ENCODE data around the gene MAEL. TPM values are rescaled to one million over a fixed set of nuclear protein-coding genes. Genes with fewer than 3 reads are reported as not detected.

The MAEL gene
- total and polyA plus RNA-seq, 2 experiments from 2014 or later: 0.76 to 0.95 TPM

DNA sequence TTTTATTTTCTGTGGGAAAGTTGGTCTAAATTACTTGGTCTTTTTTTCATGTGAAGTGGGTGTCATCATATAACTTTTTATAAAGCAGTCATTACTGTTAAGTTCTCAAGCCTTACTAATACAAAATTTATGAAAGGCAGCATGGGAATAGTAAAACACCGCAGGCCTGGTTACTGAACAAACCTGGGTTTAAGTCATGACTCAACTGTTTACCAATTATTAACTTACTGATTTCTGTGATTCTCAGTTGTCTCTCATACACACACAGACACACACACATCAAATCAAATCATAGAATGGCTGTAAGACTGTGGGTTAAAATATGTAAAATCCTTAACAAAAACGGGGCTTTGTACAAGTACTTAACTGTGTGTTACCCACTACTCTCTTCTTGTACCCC is 14.6 kb downstream of the MAEL start (continued):
- TF ChIP-seq, protein P1, sequence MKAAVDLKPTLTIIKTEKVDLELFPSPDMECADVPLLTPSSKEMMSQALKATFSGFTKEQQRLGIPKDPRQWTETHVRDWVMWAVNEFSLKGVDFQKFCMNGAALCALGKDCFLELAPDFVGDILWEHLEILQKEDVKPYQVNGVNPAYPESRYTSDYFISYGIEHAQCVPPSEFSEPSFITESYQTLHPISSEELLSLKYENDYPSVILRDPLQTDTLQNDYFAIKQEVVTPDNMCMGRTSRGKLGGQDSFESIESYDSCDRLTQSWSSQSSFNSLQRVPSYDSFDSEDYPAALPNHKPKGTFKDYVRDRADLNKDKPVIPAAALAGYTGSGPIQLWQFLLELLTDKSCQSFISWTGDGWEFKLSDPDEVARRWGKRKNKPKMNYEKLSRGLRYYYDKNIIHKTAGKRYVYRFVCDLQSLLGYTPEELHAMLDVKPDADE (IDR thresholded peaks at IDR 0.05): no peak
- TF ChIP-seq CREB1 (CRISPR knock-in tag; IDR thresholded peaks at IDR 0.05; ENCODE audit: low read depth) (no peak), NANOG (IDR thresholded peaks at IDR 0.05; ENCODE audit: borderline replicate concordance) (no peak)

DNA sequence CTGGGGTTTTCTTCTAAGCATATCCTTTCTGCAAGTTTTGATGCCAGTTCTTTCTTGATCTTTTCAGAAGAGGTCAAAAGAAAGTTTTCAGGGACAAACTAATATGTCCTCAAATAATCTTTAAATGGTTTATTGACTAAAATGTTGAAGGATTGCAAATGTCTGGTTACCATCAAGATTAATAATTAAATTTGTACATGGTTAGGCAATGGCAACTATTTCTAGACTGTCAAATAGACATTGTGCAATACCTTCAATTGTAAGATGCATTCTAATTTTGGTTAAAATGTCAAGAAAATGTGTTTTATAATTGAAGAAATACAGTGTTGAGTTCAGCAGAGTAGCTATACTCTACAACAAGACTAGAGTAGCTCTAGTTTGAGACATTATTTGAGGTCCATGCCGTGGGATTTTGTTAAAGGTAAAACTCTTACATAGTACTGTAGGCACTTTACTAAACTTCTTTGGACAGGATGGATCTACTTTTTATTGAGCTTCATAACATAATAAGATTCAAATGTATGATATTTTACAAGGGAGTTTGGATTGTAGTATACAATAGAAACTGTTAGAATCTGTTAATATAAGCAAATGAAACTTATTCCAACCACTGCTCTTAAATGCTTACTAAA is 22.6 kb downstream of the MAEL start:
- no peaks in the 10 kb centered on the region for H3K9me3 Mint-ChIP-seq
- no peaks in the 10 kb centered on the region for H4K20me1 ChIP-seq (replicated peaks; ENCODE audit: insufficient read depth)
- H3K4me1 ChIP-seq (ENCODE audit: insufficient read depth): no peaks in the 10 kb centered on the region
- H3K79me2 ChIP-seq (replicated peaks; ENCODE audit: insufficient read depth): no peaks in the 10 kb centered on the region
- H3K4me2 ChIP-seq: no peak overlapping the region
- no peaks in the 10 kb centered on the region for H3K27me3 Mint-ChIP-seq (ENCODE audit: insufficient read depth, low read depth, poor library complexity)
- no peaks in the 10 kb centered on the region for H3K4me1 Mint-ChIP-seq
- DNase-seq (ENCODE audit: low spot score): no peak
- H3K4me3 ChIP-seq: no peak overlapping the region
- no peak overlapping the region for H3K27ac ChIP-seq (ENCODE audit: low read depth)
- no peaks in the 10 kb centered on the region for H3K27me3 ChIP-seq (ENCODE audit: insufficient read depth)
- no peaks in the 10 kb centered on the region for H3F3A ChIP-seq (replicated peaks; ENCODE audit: low read depth)
- H3K9me2 ChIP-seq (ENCODE audit: insufficient read depth): no peaks in the 10 kb centered on the region
- no peaks in the 10 kb centered on the region for H3K36me3 ChIP-seq (ENCODE audit: insufficient read depth)
- no peaks in the 10 kb centered on the region for H3K36me3 Mint-ChIP-seq (ENCODE audit: low read depth)
- no peak overlapping the region for H2AFZ ChIP-seq
- no peak for ATAC-seq
- H3K4me3 Mint-ChIP-seq: no peak overlapping the region
- H3K27ac Mint-ChIP-seq: no peak overlapping the region
- TF ChIP-seq, protein P2, sequence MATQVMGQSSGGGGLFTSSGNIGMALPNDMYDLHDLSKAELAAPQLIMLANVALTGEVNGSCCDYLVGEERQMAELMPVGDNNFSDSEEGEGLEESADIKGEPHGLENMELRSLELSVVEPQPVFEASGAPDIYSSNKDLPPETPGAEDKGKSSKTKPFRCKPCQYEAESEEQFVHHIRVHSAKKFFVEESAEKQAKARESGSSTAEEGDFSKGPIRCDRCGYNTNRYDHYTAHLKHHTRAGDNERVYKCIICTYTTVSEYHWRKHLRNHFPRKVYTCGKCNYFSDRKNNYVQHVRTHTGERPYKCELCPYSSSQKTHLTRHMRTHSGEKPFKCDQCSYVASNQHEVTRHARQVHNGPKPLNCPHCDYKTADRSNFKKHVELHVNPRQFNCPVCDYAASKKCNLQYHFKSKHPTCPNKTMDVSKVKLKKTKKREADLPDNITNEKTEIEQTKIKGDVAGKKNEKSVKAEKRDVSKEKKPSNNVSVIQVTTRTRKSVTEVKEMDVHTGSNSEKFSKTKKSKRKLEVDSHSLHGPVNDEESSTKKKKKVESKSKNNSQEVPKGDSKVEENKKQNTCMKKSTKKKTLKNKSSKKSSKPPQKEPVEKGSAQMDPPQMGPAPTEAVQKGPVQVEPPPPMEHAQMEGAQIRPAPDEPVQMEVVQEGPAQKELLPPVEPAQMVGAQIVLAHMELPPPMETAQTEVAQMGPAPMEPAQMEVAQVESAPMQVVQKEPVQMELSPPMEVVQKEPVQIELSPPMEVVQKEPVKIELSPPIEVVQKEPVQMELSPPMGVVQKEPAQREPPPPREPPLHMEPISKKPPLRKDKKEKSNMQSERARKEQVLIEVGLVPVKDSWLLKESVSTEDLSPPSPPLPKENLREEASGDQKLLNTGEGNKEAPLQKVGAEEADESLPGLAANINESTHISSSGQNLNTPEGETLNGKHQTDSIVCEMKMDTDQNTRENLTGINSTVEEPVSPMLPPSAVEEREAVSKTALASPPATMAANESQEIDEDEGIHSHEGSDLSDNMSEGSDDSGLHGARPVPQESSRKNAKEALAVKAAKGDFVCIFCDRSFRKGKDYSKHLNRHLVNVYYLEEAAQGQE (IDR thresholded peaks at IDR 0.05; ENCODE audit: unreplicated experiment): no peak
- TF ChIP-seq, protein P3, sequence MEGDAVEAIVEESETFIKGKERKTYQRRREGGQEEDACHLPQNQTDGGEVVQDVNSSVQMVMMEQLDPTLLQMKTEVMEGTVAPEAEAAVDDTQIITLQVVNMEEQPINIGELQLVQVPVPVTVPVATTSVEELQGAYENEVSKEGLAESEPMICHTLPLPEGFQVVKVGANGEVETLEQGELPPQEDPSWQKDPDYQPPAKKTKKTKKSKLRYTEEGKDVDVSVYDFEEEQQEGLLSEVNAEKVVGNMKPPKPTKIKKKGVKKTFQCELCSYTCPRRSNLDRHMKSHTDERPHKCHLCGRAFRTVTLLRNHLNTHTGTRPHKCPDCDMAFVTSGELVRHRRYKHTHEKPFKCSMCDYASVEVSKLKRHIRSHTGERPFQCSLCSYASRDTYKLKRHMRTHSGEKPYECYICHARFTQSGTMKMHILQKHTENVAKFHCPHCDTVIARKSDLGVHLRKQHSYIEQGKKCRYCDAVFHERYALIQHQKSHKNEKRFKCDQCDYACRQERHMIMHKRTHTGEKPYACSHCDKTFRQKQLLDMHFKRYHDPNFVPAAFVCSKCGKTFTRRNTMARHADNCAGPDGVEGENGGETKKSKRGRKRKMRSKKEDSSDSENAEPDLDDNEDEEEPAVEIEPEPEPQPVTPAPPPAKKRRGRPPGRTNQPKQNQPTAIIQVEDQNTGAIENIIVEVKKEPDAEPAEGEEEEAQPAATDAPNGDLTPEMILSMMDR (conservative IDR thresholded peaks at IDR 0.05; ENCODE audit: low read depth in 2 of 2): no peak
- TF ChIP-seq ZNF331 (CRISPR knock-in tag; IDR thresholded peaks at IDR 0.05; ENCODE audit: low read depth): no peak
- no peak for TF ChIP-seq CREB1 (CRISPR knock-in tag; IDR thresholded peaks at IDR 0.05; ENCODE audit: low read depth)
- no peak for TF ChIP-seq NANOG (IDR thresholded peaks at IDR 0.05; ENCODE audit: borderline replicate concordance)
- no peak for TF ChIP-seq POLR2AphosphoS5 (IDR thresholded peaks at IDR 0.05; ENCODE audit: low read depth)
- no peak for TF ChIP-seq JUNB (IDR thresholded peaks at IDR 0.05; ENCODE audit: unreplicated experiment)
- TF ChIP-seq, protein P1 (IDR thresholded peaks at IDR 0.05): no peak
- TF ChIP-seq, protein P4, sequence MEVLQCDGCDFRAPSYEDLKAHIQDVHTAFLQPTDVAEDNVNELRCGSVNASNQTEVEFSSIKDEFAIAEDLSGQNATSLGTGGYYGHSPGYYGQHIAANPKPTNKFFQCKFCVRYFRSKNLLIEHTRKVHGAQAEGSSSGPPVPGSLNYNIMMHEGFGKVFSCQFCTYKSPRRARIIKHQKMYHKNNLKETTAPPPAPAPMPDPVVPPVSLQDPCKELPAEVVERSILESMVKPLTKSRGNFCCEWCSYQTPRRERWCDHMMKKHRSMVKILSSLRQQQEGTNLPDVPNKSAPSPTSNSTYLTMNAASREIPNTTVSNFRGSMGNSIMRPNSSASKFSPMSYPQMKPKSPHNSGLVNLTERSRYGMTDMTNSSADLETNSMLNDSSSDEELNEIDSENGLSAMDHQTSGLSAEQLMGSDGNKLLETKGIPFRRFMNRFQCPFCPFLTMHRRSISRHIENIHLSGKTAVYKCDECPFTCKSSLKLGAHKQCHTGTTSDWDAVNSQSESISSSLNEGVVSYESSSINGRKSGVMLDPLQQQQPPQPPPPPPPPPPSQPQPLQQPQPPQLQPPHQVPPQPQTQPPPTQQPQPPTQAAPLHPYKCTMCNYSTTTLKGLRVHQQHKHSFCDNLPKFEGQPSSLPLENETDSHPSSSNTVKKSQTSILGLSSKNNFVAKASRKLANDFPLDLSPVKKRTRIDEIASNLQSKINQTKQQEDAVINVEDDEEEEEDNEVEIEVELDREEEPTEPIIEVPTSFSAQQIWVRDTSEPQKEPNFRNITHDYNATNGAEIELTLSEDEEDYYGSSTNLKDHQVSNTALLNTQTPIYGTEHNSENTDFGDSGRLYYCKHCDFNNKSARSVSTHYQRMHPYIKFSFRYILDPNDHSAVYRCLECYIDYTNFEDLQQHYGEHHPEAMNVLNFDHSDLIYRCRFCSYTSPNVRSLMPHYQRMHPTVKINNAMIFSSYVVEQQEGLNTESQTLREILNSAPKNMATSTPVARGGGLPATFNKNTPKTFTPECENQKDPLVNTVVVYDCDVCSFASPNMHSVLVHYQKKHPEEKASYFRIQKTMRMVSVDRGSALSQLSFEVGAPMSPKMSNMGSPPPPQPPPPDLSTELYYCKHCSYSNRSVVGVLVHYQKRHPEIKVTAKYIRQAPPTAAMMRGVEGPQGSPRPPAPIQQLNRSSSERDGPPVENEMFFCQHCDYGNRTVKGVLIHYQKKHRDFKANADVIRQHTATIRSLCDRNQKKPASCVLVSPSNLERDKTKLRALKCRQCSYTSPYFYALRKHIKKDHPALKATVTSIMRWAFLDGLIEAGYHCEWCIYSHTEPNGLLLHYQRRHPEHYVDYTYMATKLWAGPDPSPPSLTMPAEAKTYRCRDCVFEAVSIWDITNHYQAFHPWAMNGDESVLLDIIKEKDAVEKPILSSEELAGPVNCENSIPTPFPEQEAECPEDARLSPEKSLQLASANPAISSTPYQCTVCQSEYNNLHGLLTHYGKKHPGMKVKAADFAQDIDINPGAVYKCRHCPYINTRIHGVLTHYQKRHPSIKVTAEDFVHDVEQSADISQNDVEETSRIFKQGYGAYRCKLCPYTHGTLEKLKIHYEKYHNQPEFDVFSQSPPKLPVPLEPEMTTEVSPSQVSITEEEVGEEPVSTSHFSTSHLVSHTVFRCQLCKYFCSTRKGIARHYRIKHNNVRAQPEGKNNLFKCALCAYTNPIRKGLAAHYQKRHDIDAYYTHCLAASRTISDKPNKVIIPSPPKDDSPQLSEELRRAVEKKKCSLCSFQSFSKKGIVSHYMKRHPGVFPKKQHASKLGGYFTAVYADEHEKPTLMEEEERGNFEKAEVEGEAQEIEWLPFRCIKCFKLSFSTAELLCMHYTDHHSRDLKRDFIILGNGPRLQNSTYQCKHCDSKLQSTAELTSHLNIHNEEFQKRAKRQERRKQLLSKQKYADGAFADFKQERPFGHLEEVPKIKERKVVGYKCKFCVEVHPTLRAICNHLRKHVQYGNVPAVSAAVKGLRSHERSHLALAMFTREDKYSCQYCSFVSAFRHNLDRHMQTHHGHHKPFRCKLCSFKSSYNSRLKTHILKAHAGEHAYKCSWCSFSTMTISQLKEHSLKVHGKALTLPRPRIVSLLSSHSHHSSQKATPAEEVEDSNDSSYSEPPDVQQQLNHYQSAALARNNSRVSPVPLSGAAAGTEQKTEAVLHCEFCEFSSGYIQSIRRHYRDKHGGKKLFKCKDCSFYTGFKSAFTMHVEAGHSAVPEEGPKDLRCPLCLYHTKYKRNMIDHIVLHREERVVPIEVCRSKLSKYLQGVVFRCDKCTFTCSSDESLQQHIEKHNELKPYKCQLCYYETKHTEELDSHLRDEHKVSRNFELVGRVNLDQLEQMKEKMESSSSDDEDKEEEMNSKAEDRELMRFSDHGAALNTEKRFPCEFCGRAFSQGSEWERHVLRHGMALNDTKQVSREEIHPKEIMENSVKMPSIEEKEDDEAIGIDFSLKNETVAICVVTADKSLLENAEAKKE (CRISPR knock-in tag; IDR thresholded peaks at IDR 0.05): no peak
- no peak for TF ChIP-seq ZNF114 (CRISPR knock-in tag; IDR thresholded peaks at IDR 0.05)
